ENCODE results near the gene HPCA. TPM values are rescaled to one million over a fixed set of nuclear protein-coding genes. Genes with fewer than 3 reads are reported as not detected.

HPCA gene
- total RNA-seq, 2 donors from 2014 or later, result 1.6 to 3.0 TPM

DNA sequence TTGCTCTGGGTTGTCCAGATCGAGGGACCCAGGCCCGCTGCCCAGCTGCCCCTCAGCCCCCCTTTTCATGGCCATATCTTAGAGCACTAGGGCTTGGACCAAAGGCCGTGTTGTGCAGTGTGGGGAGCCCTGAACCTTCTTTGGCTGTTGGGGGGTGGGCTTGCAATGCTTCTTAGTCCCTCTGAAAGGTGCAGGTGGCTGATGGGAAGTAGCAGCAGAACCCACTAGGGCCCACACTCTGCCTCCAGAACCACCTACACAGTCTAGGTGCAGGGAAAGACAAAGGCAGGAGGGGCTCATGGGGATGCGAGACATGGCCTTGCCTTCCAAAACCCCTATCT is 2.3 kb upstream of the HPCA start:
- Histone ChIP-seq H3K4me1 (no peaks in the 10 kb centered on the region), H3K4me3 (no peak overlapping the region), H3K36me3 (no peaks in the 10 kb centered on the region), H3K9me3 (no peaks in the 10 kb centered on the region), H3K9ac (ENCODE audit: low read depth in 2 of 2, low read length in 2 of 2) (no peak overlapping the region), H3K27ac (no peak overlapping the region), H3K27me3 (peaks cover 17% of the 10 kb centered on the region)
- DNase-seq, result no peak
- TF ChIP-seq, protein P1, sequence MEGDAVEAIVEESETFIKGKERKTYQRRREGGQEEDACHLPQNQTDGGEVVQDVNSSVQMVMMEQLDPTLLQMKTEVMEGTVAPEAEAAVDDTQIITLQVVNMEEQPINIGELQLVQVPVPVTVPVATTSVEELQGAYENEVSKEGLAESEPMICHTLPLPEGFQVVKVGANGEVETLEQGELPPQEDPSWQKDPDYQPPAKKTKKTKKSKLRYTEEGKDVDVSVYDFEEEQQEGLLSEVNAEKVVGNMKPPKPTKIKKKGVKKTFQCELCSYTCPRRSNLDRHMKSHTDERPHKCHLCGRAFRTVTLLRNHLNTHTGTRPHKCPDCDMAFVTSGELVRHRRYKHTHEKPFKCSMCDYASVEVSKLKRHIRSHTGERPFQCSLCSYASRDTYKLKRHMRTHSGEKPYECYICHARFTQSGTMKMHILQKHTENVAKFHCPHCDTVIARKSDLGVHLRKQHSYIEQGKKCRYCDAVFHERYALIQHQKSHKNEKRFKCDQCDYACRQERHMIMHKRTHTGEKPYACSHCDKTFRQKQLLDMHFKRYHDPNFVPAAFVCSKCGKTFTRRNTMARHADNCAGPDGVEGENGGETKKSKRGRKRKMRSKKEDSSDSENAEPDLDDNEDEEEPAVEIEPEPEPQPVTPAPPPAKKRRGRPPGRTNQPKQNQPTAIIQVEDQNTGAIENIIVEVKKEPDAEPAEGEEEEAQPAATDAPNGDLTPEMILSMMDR (IDR thresholded peaks at IDR 0.05), result no peak
- intact Hi-C loops (cut with DNase I), result no loop called here

DNA sequence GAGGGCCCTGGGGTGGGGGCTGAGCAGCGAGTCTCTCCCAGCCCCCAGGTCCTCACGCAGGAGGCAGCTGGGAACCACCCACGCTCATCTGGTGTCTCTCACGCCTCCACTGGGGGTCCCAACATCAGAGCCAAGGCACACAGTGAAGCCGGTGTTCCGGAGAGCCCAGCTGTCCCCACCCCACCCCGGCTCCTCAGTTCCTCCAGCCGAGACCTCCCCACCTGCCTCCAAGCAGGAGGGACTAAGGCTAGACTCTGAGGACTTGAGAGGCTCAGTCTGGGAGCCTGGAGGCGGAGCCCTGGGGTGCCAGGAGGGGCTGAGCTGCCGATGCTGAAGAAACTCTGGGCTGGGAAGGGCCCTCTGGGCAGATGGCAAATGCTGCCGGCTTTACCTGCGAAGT is 1.6 kb upstream of the HPCA start:
- no peak for DNase-seq
- peaks cover 17% of the 10 kb centered on the region for H3K27me3 ChIP-seq
- H3K4me3 ChIP-seq, result no peak overlapping the region
- TF ChIP-seq, protein P1 (IDR thresholded peaks at IDR 0.05), result no peak
- H3K9me3 ChIP-seq, result no peaks in the 10 kb centered on the region
- no peaks in the 10 kb centered on the region for H3K4me1 ChIP-seq
- no peak overlapping the region for H3K9ac ChIP-seq (ENCODE audit: low read depth in 2 of 2, low read length in 2 of 2)
- intact Hi-C loops (cut with DNase I), result no loop called here
- no peaks in the 10 kb centered on the region for H3K36me3 ChIP-seq
- H3K27ac ChIP-seq, result no peak overlapping the region

GRCh38 chr1:32885676-32886003 is 651 bp upstream of the HPCA start:
- DNase-seq, result no peak
- TF ChIP-seq, protein P1 (IDR thresholded peaks at IDR 0.05), result no peak
- Histone ChIP-seq H3K36me3 (no peaks in the 10 kb centered on the region), H3K4me3 (no peak overlapping the region), H3K4me1 (no peaks in the 10 kb centered on the region), H3K9ac (ENCODE audit: low read depth in 2 of 2, low read length in 2 of 2) (no peak overlapping the region), H3K27ac (no peak overlapping the region), H3K27me3 (peaks cover 17% of the 10 kb centered on the region), H3K9me3 (no peaks in the 10 kb centered on the region)
- intact Hi-C loops (cut with DNase I), result no loop called here

DNA sequence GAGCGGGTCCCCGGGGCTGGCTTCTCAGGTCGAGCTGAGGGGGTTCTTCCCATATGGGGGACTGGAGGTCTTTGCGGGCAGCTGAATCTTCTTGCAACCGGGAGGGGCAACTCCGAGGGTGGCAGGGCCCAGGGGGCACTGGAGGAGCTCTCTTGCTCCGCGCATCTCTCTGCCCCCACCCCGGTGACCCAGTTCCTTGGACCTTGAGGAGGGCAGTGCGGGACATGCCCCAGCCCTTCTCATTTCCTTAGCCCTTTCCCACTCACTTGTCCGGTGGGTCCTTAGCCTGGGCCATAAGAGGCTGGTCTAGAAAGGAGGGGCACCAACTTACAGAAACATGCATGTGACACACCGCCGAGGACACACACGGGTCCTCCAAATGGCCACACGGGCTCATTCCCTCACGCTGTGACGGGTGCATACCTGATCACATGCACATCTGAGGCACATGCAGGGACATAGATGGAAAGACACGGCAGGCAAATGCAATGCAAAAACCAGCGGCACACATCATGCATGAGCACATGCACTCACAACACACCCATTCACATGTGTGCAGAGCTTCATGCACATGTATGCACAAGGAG is 630 bp downstream of the HPCA start:
- Histone ChIP-seq H3K4me3 (no peak overlapping the region), H3K27me3 (peaks cover 17% of the 10 kb centered on the region), H3K27ac (no peak overlapping the region), H3K9ac (ENCODE audit: low read depth in 2 of 2, low read length in 2 of 2) (no peak overlapping the region), H3K9me3 (no peaks in the 10 kb centered on the region), H3K36me3 (no peaks in the 10 kb centered on the region), H3K4me1 (no peaks in the 10 kb centered on the region)
- DNase-seq, result no peak
- intact Hi-C loops (cut with DNase I), result no loop called here
- TF ChIP-seq, protein P1 (IDR thresholded peaks at IDR 0.05), result no peak

DNA sequence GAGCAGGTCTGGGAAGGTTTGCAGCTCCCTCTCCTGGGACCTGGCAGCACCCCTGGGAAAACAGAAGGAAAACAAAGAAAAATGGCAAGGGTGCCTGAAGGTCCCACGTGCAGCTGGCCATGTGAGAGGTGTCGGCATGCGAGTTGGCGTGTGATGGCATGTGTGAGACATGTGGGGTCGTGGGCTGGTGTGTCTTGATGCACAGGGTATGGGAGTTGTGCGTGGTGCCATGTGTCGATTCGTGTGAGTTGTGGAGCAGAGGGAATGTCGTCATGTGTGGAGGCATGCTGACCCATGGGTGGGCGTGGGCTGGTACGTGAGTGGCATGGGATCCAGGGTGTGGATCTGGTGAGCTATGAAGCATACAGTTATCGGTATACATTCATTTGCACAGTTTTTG is 1.3 kb downstream of the HPCA start:
- intact Hi-C loops (cut with DNase I), result no loop called here
- TF ChIP-seq, protein P1 (IDR thresholded peaks at IDR 0.05), result no peak
- no peak for DNase-seq
- Histone ChIP-seq H3K9me3 (no peaks in the 10 kb centered on the region), H3K4me3 (no peak overlapping the region), H3K27ac (no peak overlapping the region), H3K4me1 (no peaks in the 10 kb centered on the region), H3K27me3 (peaks cover 17% of the 10 kb centered on the region), H3K36me3 (no peaks in the 10 kb centered on the region), H3K9ac (ENCODE audit: low read depth in 2 of 2, low read length in 2 of 2) (no peak overlapping the region)

GRCh38 chr1:32888134-32888533 is 1.8 kb downstream of the HPCA start:
- intact Hi-C loops (cut with DNase I), result no loop called here
- H3K36me3 ChIP-seq, result no peaks in the 10 kb centered on the region
- peaks cover 17% of the 10 kb centered on the region for H3K27me3 ChIP-seq
- no peak overlapping the region for H3K9ac ChIP-seq (ENCODE audit: low read depth in 2 of 2, low read length in 2 of 2)
- no peaks in the 10 kb centered on the region for H3K4me1 ChIP-seq
- TF ChIP-seq, protein P1 (IDR thresholded peaks at IDR 0.05), result no peak
- no peak overlapping the region for H3K27ac ChIP-seq
- DNase-seq, result no peak
- H3K4me3 ChIP-seq, result no peak overlapping the region
- H3K9me3 ChIP-seq, result no peaks in the 10 kb centered on the region

Data from colonic mucosa (tissue), 4 donors.